GM18861 (cell line): Measurements from ENCODE around the gene KCNA2.

Source experiments
- ATAC-seq: cut with Tn5 transposase; IDR thresholded peaks from one replicate; pipeline ENCODE4 v1.9.1; 2021; ENCODE audit not compliant: unreplicated experiment

The KCNA2 gene

GRCh38 chr1:110605446-110605845 lies 712 bp downstream of the KCNA2 start:
- no peak for ATAC-seq

GRCh38 chr1:110604586-110605148 lies 1.5 kb downstream of the KCNA2 start:
- ATAC-seq: no peak

DNA sequence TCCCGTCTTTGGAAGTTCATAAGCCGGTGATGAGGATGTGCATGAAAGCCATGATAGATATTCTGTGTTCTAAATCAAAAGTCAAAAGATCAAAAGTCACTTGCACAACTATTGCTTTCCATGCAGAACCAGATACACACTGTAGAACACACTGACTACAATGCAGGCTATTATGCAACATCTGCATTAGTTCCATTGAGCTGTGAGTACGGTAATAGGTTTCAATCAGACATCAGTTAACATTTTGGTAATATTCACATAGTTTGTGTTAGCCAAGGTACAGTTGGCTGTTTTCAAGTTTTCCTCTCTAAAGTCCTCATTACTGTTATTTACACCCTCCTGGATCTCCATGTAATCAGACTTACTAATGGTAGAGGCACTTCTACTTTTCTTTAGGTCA lies 3.1 kb downstream of the KCNA2 start:
- no peak for ATAC-seq

DNA sequence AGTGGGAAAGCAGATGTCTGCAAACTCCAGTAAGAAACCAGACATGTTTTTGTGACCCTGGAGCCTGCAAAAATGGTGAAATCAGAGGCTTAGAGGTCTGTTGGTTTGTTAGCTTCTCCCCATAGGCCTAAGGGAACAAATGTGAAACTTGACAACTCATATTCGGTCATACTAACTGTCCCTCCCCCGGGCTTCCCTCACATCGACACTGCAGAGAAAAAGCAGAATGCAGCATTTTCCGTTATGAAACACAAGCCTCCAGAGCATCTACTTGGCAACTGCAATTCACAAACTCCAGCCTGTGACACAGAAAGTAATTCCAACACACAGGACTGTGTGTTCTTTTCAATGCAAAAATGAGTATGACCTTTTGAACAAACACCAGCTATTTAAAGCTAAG lies 3.7 kb downstream of the KCNA2 start:
- ATAC-seq: no peak

- no peak for ATAC-seq
These were observed 4.8 kb downstream of the KCNA2 start for GRCh38 chr1:110601332-110601731.

GRCh38 chr1:110600716-110601115 lies 5.4 kb downstream of the KCNA2 start:
- ATAC-seq: no peak

DNA sequence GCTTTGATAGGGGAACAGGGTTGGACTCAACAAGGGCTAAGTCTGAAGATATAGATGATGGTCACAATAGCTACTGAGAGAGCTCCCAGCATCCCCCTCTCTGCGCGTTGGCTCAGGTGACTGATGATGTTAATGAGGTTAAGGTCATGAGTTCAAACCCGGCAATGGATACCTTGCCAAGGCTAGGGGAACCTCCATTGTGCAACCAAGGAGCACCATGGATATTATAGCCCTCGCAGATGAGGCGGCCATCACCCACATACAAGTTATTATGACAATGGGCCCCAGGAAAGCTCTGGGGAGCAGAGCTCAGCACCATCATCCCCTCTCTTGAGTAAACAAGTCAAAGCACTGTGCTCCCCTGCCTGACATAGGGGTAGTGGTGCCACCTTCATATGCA lies 8.2 kb downstream of the KCNA2 start:
- no peak for ATAC-seq

DNA sequence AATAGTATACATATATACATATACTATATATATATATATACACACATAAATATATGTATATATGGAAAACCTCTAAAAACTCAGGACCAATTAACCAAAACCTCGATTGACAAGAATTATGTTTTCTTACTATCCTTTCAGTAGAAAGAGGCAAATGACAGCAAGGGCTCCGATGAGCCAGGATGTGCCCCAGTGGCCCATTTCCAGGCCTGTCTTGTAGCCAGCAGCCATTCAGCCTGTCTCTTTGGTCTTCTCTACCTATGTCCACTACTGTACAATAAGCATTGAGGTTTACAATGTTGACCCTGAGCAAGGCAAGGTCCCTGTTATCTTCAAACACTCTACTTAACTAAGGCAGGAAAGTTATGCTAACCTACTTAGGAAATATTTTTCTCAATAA lies 9.8 kb downstream of the KCNA2 start:
- ATAC-seq: no peak

DNA sequence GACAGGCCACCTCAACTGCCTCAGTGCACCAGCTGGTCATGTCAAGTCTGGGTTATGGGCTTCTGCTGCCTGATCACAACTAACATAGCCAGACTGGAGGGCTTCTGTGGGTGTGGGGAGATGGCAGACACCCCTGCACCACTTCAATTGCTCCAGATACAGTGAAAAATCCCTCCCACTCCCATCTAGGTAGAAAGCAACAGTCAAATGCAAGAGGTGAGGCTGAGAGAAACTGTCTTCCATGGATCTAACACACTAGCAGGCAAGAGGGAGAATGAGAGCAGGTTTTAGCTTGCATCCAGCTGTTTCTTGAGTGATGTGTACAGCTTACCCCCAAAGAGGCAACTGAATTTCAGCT lies 10.8 kb downstream of the KCNA2 start:
- no peak for ATAC-seq

- ATAC-seq: no peak
These were observed 11.5 kb downstream of the KCNA2 start for GRCh38 chr1:110594456-110595352.

GRCh38 chr1:110593902-110594301 lies 12.3 kb downstream of the KCNA2 start:
- no peak for ATAC-seq

GRCh38 chr1:110591956-110592355 lies 14.2 kb downstream of the KCNA2 start:
- no peak for ATAC-seq

- no peak for ATAC-seq
These were observed 17.2 kb downstream of the KCNA2 start for GRCh38 chr1:110588991-110589390.

DNA sequence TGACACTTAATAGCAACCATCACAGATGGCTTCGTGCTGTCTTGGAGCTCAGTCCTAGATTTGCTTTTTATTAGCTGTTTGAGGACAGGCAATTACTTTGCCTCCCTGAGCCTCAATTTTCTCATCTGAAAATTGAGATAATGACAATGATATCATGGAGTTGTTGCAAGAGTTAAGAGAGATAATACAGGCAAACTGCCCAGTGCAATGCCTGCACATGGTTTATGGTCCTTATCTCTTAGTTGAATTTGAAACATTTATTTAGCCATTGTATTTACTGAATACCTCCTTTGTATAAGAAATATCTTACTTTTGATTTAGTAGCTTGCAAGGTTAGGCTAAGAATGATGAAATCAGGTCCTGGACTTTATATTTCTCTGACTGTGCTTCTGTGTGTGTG lies 17.7 kb downstream of the KCNA2 start:
- no peak for ATAC-seq

GRCh38 chr1:110587906-110588305 lies 18.3 kb downstream of the KCNA2 start:
- no peak for ATAC-seq

- no peak for ATAC-seq
These were observed 20.7 kb downstream of the KCNA2 start for GRCh38 chr1:110585481-110585880.

GRCh38 chr1:110584045-110584444 lies 22.1 kb downstream of the KCNA2 start:
- ATAC-seq: no peak

- ATAC-seq: no peak
These were observed 22.7 kb downstream of the KCNA2 start for GRCh38 chr1:110583505-110583904.

GRCh38 chr1:110582378-110582777 lies 23.8 kb downstream of the KCNA2 start:
- ATAC-seq: no peak

DNA sequence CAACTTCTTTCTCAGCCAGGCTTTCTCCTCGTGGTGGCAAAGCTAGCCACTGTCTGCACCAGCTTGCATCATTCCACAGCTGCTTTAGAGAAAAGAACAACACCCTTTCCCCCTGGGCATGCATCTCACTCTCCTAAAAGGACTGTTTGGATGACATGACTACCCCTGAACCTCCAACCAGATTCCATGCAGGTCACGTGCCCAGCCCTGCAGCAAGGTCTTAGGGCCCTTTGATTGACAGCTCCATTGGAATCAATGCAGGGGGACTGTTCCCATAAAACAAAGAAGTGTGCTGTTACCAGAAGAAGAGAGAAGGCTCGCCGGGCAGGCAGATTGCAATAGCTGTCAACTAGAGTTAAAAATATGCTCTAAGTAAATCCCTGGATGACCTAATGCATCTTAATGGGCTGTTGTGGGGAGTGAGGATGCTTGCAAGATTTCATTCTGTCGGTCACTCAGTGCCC lies 24.4 kb downstream of the KCNA2 start:
- ATAC-seq: no peak

DNA sequence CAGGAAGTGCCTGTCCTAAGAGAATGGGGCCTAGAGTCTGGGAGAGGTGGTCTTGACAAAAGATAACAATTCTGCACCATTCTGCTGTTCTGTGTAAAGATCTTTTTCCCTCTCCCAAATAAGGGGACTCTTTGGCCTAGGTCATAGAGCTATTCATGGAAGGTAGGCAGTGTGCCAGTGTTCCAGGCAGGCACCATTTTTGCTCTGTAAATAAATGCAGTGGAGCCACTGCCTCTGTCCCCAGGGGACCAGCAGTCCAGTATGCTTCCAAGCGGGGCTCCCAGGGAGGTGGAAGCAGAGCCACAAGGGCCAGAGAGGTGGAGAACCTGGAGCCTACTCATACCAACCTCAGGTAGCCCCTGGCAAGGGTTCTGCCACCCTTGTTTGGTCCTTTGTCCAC lies 25.9 kb downstream of the KCNA2 start:
- no peak for ATAC-seq

- ATAC-seq: no peak
These were observed 26.7 kb downstream of the KCNA2 start for GRCh38 chr1:110579460-110579859.

- ATAC-seq: no peak
These were observed 29.7 kb downstream of the KCNA2 start for GRCh38 chr1:110576441-110576840.
